Uterus (tissue), 4 donors: ENCODE measurements around the gene KCNN3. TPM values are rescaled to one million over a fixed set of nuclear protein-coding genes. Genes with fewer than 3 reads are reported as not detected.

Source experiments
- DNase-seq, 2 donors: peaks; one replicate each; pipeline ENCODE4 v3.0.0-alpha.2; 2019 to 2020
- H3K27ac ChIP-seq, 2 donors: fragments of 200-600 bp; sonication (generic); 1 replicate in 1 of 2; 2 replicates in 1 of 2; pipeline ENCODE4 v1.5.1; 2016 to 2018
- H3K27me3 ChIP-seq, 2 donors: fragments of 200-600 bp; sonication (generic); one replicate each; pipeline ENCODE4 v1.5.1; 2018 to 2019; ENCODE audit warnings: control low read depth in 1 of 2
- H3K36me3 ChIP-seq, 2 donors: fragments of 200-600 bp; sonication (generic); one replicate each; pipeline ENCODE4 v1.5.1; 2019; ENCODE audit warnings: control low read depth in 1 of 2
- H3K4me1 ChIP-seq, 2 donors: fragments of 200-600 bp; sonication (generic); one replicate each; pipeline ENCODE4 v1.5.1; 2018 to 2019; ENCODE audit warnings: control low read depth in 1 of 2
- H3K4me3 ChIP-seq, 2 donors: fragments of 200-600 bp; sonication (generic); 1 replicate in 1 of 2; 2 replicates in 1 of 2; pipeline ENCODE4 v1.5.1; 2018 to 2019; ENCODE audit warnings: mild to moderate bottlenecking in 1 of 2
- H3K9me3 ChIP-seq, 2 donors: fragments of 200-600 bp; sonication (generic); one replicate each; pipeline ENCODE4 v1.5.1; 2019; ENCODE audit warnings: control low read depth in 1 of 2
- CTCF ChIP-seq, 4 experiments: fragments of 200-600 bp in 2 of 4; fragments of 450-650 bp in 2 of 4; sonication (generic) in 2 of 4; IDR thresholded peaks; one replicate each; pipeline ENCODE4 v1.5.1; 2016 to 2019; ENCODE audit warnings: antibody characterized with exemption in 4 of 4, mild to moderate bottlenecking in 2 of 4, moderate library complexity in 1 of 4
- POLR2A ChIP-seq, 2 donors: fragments of 450-650 bp; IDR thresholded peaks; one replicate each; pipeline ENCODE4 v1.6.1; 2016; ENCODE audit warnings: antibody characterized with exemption in 2 of 2, mild to moderate bottlenecking in 1 of 2, moderate library complexity in 1 of 2
- intact Hi-C: fragments of 100-400 bp; cut with DNase I; formaldehyde crosslinking; loops from one replicate; pipeline ENCODE4 v1.15.1; 2023; ENCODE audit warnings: low total_unique reads
- total RNA-seq, 4 donors: library from RNA; depleted of rRNA in 3 of 4; stranded (reverse); fragments of >200 nt in 3 of 4; gene quantifications; one replicate each; pipeline versions ENCODE4 v1.1.0 to v1.2.4, GENCODE V29; 2014 to 2023
- donor health status: DM: yes; HTN: yes; CAD: no.

Gene KCNN3
- total RNA-seq, 4 donors from 2014 or later = 7.1 to 35.5 (median 12.1) TPM

- no peaks in the 10 kb centered on the region for H3K9me3 ChIP-seq
- no peak for DNase-seq
- H3K4me1 ChIP-seq = peaks cover 0 to 6% of the 10 kb centered on the region in 2 donors
- H3K36me3 ChIP-seq = no peaks in the 10 kb centered on the region
- no peak overlapping the region for H3K4me3 ChIP-seq
- TF ChIP-seq CTCF (IDR thresholded peaks at IDR 0.05) (no peak), POLR2A (IDR thresholded peaks at IDR 0.05) (no peak)
- H3K27me3 ChIP-seq = no peaks in the 10 kb centered on the region
- no peak overlapping the region for H3K27ac ChIP-seq
- intact Hi-C loops = no loop called here
Observed at GRCh38 chr1:154779551-154780189, 90.4 kb downstream of the KCNN3 start.

- TF ChIP-seq POLR2A (IDR thresholded peaks at IDR 0.05) (no peak), CTCF (IDR thresholded peaks at IDR 0.05) (no peak)
- Histone ChIP-seq H3K36me3 (no peaks in the 10 kb centered on the region), H3K27me3 (no peaks in the 10 kb centered on the region), H3K27ac (no peak overlapping the region), H3K4me3 (no peak overlapping the region), H3K4me1 (peaks cover 0 to under 1% of the 10 kb centered on the region in 2 donors), H3K9me3 (no peaks in the 10 kb centered on the region)
- intact Hi-C loops = no loop called here
- DNase-seq = no peak
Observed at GRCh38 chr1:154778944-154779343, 91.1 kb downstream of the KCNN3 start.

GRCh38 chr1:154778275-154778674 lies 91.8 kb downstream of the KCNN3 start:
- intact Hi-C loops = no loop called here
- no peak overlapping the region for H3K4me3 ChIP-seq
- H3K36me3 ChIP-seq = no peaks in the 10 kb centered on the region
- TF ChIP-seq POLR2A (IDR thresholded peaks at IDR 0.05) (no peak), CTCF (IDR thresholded peaks at IDR 0.05) (no peak)
- no peaks in the 10 kb centered on the region for H3K4me1 ChIP-seq
- H3K9me3 ChIP-seq = no peaks in the 10 kb centered on the region
- no peak for DNase-seq
- H3K27me3 ChIP-seq = no peaks in the 10 kb centered on the region
- H3K27ac ChIP-seq = no peak overlapping the region

- intact Hi-C loops = no loop called here
Observed at GRCh38 chr1:154777781-154778180, 92.3 kb downstream of the KCNN3 start.

More at GRCh38 chr1:154777781-154778180, 92.3 kb downstream of the KCNN3 start:
- H3K36me3 ChIP-seq = no peaks in the 10 kb centered on the region
- no peaks in the 10 kb centered on the region for H3K27me3 ChIP-seq
- H3K27ac ChIP-seq = no peak overlapping the region
- DNase-seq = peak in 1 of 2 donors; percentile 3
- TF ChIP-seq CTCF (IDR thresholded peaks at IDR 0.05) (no peak), POLR2A (IDR thresholded peaks at IDR 0.05) (no peak)
- H3K9me3 ChIP-seq = no peaks in the 10 kb centered on the region
- H3K4me3 ChIP-seq = no peak overlapping the region
- no peaks in the 10 kb centered on the region for H3K4me1 ChIP-seq
